ENCODE results near the gene ACAA1.

The ACAA1 gene

GRCh38 chr3:38121451-38121831 is 15.5 kb downstream of the ACAA1 start:
- Histone ChIP-seq H3K4me3 (ENCODE audit: low read length) (no peak overlapping the region), H3K27me3 (ENCODE audit: control insufficient read depth, insufficient read depth, low read length) (no peaks in the 10 kb centered on the region), H3K9me3 (ENCODE audit: control insufficient read depth, low read depth, low read length) (no peaks in the 10 kb centered on the region), H3K27ac (ENCODE audit: low read length) (no peak overlapping the region), H3K4me1 (ENCODE audit: control insufficient read depth, low read depth, low read length) (no peaks in the 10 kb centered on the region), H3K36me3 (ENCODE audit: control insufficient read depth, low read depth, low read length) (peaks cover 36% of the 10 kb centered on the region), H3K9ac (ENCODE audit: low read length) (no peak overlapping the region)

- no peaks in the 10 kb centered on the region for H3K4me1 ChIP-seq (ENCODE audit: control insufficient read depth, low read depth, low read length)
- no peak overlapping the region for H3K9ac ChIP-seq (ENCODE audit: low read length)
- H3K9me3 ChIP-seq (ENCODE audit: control insufficient read depth, low read depth, low read length) = no peaks in the 10 kb centered on the region
- H3K36me3 ChIP-seq (ENCODE audit: control insufficient read depth, low read depth, low read length) = peaks cover 30% of the 10 kb centered on the region
- H3K27ac ChIP-seq (ENCODE audit: low read length) = no peak overlapping the region
- no peaks in the 10 kb centered on the region for H3K27me3 ChIP-seq (ENCODE audit: control insufficient read depth, insufficient read depth, low read length)
- no peak overlapping the region for H3K4me3 ChIP-seq (ENCODE audit: low read length)
Observed at GRCh38 chr3:38120693-38121450, 16.1 kb downstream of the ACAA1 start.

DNA sequence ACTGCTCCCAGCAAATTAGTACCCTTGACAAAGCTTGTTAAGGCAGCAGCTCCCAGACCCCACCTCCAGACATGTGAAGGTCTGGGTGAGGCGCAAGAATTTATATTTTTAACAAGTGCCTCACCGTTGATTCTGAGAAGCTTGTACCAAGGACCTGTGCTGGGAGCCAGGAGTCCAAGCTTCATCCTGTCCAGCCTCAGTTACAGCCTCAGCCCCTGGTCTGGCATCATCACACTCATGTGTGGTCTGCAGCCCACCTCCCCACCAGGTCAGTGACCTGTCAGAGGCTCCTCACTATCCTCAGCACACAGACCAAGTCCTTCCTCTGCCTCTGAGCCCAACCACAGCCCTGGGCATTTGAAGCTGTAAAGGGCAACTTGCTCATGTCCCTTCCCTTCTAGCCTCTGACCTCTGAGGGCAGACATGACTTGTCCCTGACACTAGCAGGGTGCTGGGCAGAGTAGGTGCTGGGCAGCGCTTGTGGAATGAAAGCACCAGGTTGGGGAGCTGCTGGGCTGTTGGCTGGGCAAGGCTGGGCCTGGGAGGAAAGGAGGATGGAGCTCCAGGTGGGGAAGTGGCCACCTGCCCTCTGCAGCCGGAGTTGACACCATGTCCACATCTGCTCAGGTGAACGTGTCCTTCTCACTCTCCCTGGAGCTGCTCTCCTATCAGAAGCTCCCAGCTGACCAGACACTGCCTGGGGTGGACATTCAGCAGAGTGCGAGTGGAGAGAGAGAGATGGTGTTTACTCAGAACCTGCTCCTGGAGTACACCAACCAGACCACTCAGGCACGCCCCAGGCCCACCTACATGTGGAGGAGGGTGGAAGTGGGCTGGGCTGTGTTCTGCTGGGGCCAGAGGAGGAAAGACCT is 16.9 kb downstream of the ACAA1 start:
- Histone ChIP-seq H3K9ac (ENCODE audit: low read length) (no peak overlapping the region), H3K9me3 (ENCODE audit: control insufficient read depth, low read depth, low read length) (no peaks in the 10 kb centered on the region), H3K4me3 (ENCODE audit: low read length) (no peak overlapping the region), H3K4me1 (ENCODE audit: control insufficient read depth, low read depth, low read length) (no peaks in the 10 kb centered on the region), H3K27ac (ENCODE audit: low read length) (no peak overlapping the region), H3K36me3 (ENCODE audit: control insufficient read depth, low read depth, low read length) (peaks cover 22% of the 10 kb centered on the region), H3K27me3 (ENCODE audit: control insufficient read depth, insufficient read depth, low read length) (no peaks in the 10 kb centered on the region)

DNA sequence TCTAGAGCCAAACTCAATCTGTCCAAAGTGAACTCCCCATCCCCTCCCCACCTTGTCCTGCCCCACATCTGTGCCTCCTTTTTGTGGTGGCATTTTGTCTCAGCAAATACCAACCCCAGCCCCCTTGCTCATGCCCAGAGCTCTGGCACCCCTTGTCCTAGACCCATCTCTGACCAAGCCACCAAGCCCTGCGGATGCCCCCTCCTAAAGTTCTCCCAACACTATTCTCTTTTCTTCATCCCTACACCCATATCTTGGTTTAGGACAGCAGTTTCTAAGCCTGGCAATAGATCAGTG is 17.7 kb downstream of the ACAA1 start:
- Histone ChIP-seq H3K27me3 (ENCODE audit: control insufficient read depth, insufficient read depth, low read length) (no peaks in the 10 kb centered on the region), H3K9ac (ENCODE audit: low read length) (no peak overlapping the region), H3K4me1 (ENCODE audit: control insufficient read depth, low read depth, low read length) (no peaks in the 10 kb centered on the region), H3K9me3 (ENCODE audit: control insufficient read depth, low read depth, low read length) (no peaks in the 10 kb centered on the region), H3K27ac (ENCODE audit: low read length) (no peak overlapping the region), H3K4me3 (ENCODE audit: low read length) (no peak overlapping the region), H3K36me3 (ENCODE audit: control insufficient read depth, low read depth, low read length) (peaks cover 13% of the 10 kb centered on the region)

DNA sequence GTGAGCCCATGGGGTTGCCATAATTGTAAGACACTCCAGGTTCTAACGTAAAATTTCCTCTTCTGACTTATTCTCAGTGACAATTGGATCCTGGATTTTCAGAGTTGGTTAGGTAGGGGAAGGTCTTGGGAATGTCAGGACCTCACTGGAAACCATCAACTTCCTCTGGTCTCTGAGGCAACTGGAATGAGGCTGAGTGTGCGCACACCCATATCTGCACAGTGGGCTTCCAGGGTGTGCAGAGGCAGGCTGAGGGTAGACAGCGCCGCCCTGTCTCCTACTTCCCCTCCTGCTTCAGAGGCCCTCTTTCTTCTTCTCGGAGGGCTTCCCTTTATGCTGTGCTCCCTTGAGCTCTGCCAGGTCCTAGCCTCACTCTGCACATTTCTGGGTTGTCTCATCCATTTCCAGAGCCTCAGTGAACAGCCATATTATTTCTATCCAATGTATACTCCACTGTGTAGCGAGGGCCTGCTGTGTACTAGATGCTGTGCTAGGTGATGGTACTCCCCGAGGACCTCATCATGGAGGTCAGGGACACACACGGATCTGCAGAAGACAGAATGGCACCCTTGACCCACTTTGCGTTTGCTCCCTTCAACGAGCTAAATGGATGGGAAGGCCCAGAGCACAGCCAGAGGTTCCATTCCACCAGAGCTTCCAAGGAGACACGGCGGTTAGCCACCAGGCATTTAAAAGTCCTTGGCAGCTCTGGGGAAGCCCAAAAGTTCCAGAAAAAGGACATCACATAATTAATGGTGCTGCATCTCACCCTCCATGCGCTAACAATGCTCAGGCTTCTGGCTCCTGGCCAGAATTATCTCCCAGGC is 18.3 kb downstream of the ACAA1 start:
- H3K36me3 ChIP-seq (ENCODE audit: control insufficient read depth, low read depth, low read length) = peaks cover 11% of the 10 kb centered on the region
- H3K27me3 ChIP-seq (ENCODE audit: control insufficient read depth, insufficient read depth, low read length) = no peaks in the 10 kb centered on the region
- H3K9ac ChIP-seq (ENCODE audit: low read length) = no peak overlapping the region
- no peaks in the 10 kb centered on the region for H3K4me1 ChIP-seq (ENCODE audit: control insufficient read depth, low read depth, low read length)
- no peaks in the 10 kb centered on the region for H3K9me3 ChIP-seq (ENCODE audit: control insufficient read depth, low read depth, low read length)
- H3K4me3 ChIP-seq (ENCODE audit: low read length) = no peak overlapping the region
- no peak overlapping the region for H3K27ac ChIP-seq (ENCODE audit: low read length)

- Histone ChIP-seq H3K4me1 (ENCODE audit: control insufficient read depth, low read depth, low read length) (no peaks in the 10 kb centered on the region), H3K9ac (ENCODE audit: low read length) (no peak overlapping the region)
Observed at GRCh38 chr3:38117748-38118420, 19.0 kb downstream of the ACAA1 start.

GRCh38 chr3:38117163-38117716 is 19.7 kb downstream of the ACAA1 start:
- H3K9ac ChIP-seq (ENCODE audit: low read length) = no peak overlapping the region
- H3K4me3 ChIP-seq (ENCODE audit: low read length) = no peak overlapping the region
- peaks cover 5% of the 10 kb centered on the region for H3K36me3 ChIP-seq (ENCODE audit: control insufficient read depth, low read depth, low read length)
- no peaks in the 10 kb centered on the region for H3K9me3 ChIP-seq (ENCODE audit: control insufficient read depth, low read depth, low read length)
- no peak overlapping the region for H3K27ac ChIP-seq (ENCODE audit: low read length)
- no peaks in the 10 kb centered on the region for H3K4me1 ChIP-seq (ENCODE audit: control insufficient read depth, low read depth, low read length)
- no peaks in the 10 kb centered on the region for H3K27me3 ChIP-seq (ENCODE audit: control insufficient read depth, insufficient read depth, low read length)

More at GRCh38 chr3:38117748-38118420, 19.0 kb downstream of the ACAA1 start:
- Histone ChIP-seq H3K9me3 (ENCODE audit: control insufficient read depth, low read depth, low read length) (no peaks in the 10 kb centered on the region), H3K27ac (ENCODE audit: low read length) (no peak overlapping the region), H3K27me3 (ENCODE audit: control insufficient read depth, insufficient read depth, low read length) (no peaks in the 10 kb centered on the region), H3K36me3 (ENCODE audit: control insufficient read depth, low read depth, low read length) (peaks cover 11% of the 10 kb centered on the region), H3K4me3 (ENCODE audit: low read length) (no peak overlapping the region)

GRCh38 chr3:38116471-38117162 is 20.3 kb downstream of the ACAA1 start:
- no peaks in the 10 kb centered on the region for H3K4me1 ChIP-seq (ENCODE audit: control insufficient read depth, low read depth, low read length)
- H3K27ac ChIP-seq (ENCODE audit: low read length) = no peak overlapping the region
- no peak overlapping the region for H3K9ac ChIP-seq (ENCODE audit: low read length)
- H3K4me3 ChIP-seq (ENCODE audit: low read length) = no peak overlapping the region
- peaks cover 3% of the 10 kb centered on the region for H3K36me3 ChIP-seq (ENCODE audit: control insufficient read depth, low read depth, low read length)
- H3K9me3 ChIP-seq (ENCODE audit: control insufficient read depth, low read depth, low read length) = no peaks in the 10 kb centered on the region
- no peaks in the 10 kb centered on the region for H3K27me3 ChIP-seq (ENCODE audit: control insufficient read depth, insufficient read depth, low read length)

DNA sequence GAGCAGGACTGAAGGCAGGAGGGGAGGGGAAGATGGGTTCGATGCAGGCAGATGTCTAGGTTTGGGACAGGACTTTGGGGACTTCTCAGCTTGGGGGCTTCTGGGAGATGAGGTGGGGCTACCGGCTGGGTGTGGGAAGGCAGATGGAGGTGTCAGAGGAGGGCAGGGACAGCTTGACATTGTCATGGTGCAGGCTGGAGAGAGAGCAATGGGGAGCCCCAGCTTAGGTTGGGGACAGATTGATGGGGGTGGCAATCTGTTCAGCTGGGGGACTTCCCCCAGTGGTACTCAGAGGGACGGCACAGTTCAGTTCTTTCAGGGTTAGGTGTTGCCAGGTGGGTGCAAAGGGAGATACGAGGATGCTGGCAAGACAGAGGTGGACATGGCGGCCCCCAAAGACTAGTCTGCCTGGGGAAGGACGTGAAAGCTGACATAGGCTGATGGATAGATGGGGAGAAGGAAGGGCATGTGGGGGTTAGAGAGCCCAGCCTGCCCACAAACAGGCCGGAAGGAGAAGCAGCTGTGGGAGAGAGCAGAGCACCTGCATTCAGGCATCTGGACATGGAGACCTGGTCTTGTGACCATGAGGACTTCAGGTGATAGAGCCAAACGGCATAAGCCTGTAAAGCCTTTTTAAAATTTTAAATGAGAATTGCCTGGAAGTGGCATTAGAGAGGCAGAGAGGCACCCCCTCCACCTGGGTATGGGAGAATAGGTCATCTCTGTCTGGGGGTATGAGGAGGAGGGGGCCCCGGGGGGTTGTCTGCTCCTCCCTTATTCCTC is 21.1 kb downstream of the ACAA1 start:
- no peak overlapping the region for H3K27ac ChIP-seq (ENCODE audit: low read length)
- H3K27me3 ChIP-seq (ENCODE audit: control insufficient read depth, insufficient read depth, low read length) = no peaks in the 10 kb centered on the region
- H3K36me3 ChIP-seq (ENCODE audit: control insufficient read depth, low read depth, low read length) = no peaks in the 10 kb centered on the region
- no peaks in the 10 kb centered on the region for H3K9me3 ChIP-seq (ENCODE audit: control insufficient read depth, low read depth, low read length)
- H3K4me3 ChIP-seq (ENCODE audit: low read length) = no peak overlapping the region
- H3K9ac ChIP-seq (ENCODE audit: low read length) = no peak overlapping the region
- no peaks in the 10 kb centered on the region for H3K4me1 ChIP-seq (ENCODE audit: control insufficient read depth, low read depth, low read length)

Measured in iPS-18a (cell line).